ENCODE measurements around the gene FCRL5. TPM values are rescaled to one million over a fixed set of nuclear protein-coding genes. Genes with fewer than 3 reads are reported as not detected.

The FCRL5 gene
- total and polyA plus RNA-seq, 10 of the 15 experiments (the other 5 are each of a cell fraction or from before 2014, with no cell fraction given): 1.1 to 136 (median 7.0) TPM

DNA sequence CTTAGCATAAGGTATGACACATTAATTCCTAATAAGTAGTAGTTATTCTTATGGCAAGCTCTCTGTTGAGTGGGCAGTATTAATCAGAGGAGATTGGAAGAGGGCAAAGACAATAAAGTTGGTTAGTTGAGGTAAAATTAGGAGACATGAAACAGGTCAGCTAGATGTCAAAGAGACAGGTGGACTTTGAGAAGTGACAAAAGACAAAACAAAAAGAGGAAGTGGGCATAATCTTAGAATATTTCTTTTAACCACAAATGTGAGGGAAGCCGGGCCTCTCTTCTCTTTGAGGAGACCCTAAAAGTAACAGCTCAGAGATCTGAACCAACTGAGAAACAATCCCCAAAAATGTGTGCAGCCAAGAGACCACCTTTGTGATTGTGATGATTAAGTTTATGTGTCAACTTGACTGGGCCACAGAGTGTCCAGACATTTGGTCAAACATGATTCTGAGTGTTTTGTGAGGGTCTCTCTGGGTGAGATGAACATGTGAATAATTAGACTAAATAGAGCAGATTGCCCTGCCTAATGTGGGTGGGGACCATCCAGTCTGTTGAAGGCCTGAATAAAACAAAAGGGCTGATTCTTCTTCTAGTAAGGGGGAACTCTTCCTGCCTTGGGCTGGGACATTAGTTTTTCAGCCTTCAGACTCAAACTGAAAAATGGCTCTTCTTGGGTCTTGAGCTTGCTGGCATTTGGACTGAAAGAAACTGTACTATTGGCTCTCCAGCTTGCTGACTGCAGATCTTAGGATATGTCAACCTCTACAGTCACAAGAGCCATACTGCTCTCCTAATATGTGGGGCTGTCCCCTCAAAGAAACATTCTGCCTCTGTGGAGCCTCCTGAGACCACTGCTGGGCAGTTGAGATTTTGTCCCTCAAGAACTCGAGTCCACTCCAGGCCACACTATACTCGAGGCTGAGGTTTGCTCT lies 40.0 kb downstream of the FCRL5 start (continued):
- TF ChIP-seq, protein P1, sequence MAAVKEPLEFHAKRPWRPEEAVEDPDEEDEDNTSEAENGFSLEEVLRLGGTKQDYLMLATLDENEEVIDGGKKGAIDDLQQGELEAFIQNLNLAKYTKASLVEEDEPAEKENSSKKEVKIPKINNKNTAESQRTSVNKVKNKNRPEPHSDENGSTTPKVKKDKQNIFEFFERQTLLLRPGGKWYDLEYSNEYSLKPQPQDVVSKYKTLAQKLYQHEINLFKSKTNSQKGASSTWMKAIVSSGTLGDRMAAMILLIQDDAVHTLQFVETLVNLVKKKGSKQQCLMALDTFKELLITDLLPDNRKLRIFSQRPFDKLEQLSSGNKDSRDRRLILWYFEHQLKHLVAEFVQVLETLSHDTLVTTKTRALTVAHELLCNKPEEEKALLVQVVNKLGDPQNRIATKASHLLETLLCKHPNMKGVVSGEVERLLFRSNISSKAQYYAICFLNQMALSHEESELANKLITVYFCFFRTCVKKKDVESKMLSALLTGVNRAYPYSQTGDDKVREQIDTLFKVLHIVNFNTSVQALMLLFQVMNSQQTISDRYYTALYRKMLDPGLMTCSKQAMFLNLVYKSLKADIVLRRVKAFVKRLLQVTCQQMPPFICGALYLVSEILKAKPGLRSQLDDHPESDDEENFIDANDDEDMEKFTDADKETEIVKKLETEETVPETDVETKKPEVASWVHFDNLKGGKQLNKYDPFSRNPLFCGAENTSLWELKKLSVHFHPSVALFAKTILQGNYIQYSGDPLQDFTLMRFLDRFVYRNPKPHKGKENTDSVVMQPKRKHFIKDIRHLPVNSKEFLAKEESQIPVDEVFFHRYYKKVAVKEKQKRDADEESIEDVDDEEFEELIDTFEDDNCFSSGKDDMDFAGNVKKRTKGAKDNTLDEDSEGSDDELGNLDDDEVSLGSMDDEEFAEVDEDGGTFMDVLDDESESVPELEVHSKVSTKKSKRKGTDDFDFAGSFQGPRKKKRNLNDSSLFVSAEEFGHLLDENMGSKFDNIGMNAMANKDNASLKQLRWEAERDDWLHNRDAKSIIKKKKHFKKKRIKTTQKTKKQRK (IDR thresholded peaks at IDR 0.05; ENCODE audit: low read depth, low read length): no peak
- TF ChIP-seq TBL1XR1 (IDR thresholded peaks at IDR 0.05; ENCODE audit: low read depth, low read length) (no peak), CEBPB (IDR thresholded peaks at IDR 0.05; ENCODE audit: borderline replicate concordance in 1 of 2, low read depth in 2 of 2, low read length in 2 of 2) (no peak), MEF2B (IDR thresholded peaks at IDR 0.05; ENCODE audit: partially characterized antibody, poor library complexity, severe bottlenecking) (peak; percentile 81)
- TF ChIP-seq, protein P2, sequence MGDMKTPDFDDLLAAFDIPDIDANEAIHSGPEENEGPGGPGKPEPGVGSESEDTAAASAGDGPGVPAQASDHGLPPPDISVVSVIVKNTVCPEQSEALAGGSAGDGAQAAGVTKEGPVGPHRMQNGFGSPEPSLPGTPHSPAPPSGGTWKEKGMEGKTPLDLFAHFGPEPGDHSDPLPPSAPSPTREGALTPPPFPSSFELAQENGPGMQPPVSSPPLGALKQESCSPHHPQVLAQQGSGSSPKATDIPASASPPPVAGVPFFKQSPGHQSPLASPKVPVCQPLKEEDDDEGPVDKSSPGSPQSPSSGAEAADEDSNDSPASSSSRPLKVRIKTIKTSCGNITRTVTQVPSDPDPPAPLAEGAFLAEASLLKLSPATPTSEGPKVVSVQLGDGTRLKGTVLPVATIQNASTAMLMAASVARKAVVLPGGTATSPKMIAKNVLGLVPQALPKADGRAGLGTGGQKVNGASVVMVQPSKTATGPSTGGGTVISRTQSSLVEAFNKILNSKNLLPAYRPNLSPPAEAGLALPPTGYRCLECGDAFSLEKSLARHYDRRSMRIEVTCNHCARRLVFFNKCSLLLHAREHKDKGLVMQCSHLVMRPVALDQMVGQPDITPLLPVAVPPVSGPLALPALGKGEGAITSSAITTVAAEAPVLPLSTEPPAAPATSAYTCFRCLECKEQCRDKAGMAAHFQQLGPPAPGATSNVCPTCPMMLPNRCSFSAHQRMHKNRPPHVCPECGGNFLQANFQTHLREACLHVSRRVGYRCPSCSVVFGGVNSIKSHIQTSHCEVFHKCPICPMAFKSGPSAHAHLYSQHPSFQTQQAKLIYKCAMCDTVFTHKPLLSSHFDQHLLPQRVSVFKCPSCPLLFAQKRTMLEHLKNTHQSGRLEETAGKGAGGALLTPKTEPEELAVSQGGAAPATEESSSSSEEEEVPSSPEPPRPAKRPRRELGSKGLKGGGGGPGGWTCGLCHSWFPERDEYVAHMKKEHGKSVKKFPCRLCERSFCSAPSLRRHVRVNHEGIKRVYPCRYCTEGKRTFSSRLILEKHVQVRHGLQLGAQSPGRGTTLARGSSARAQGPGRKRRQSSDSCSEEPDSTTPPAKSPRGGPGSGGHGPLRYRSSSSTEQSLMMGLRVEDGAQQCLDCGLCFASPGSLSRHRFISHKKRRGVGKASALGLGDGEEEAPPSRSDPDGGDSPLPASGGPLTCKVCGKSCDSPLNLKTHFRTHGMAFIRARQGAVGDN (IDR thresholded peaks at IDR 0.05): 0 out of 2 replicates have a peak, but pooled peaks have one; percentile 6
- TF ChIP-seq, protein P3, sequence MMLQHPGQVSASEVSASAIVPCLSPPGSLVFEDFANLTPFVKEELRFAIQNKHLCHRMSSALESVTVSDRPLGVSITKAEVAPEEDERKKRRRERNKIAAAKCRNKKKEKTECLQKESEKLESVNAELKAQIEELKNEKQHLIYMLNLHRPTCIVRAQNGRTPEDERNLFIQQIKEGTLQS (IDR thresholded peaks at IDR 0.05; ENCODE audit: borderline replicate concordance, extremely low read depth, low read depth, low read length): no peak
- TF ChIP-seq, protein P4, sequence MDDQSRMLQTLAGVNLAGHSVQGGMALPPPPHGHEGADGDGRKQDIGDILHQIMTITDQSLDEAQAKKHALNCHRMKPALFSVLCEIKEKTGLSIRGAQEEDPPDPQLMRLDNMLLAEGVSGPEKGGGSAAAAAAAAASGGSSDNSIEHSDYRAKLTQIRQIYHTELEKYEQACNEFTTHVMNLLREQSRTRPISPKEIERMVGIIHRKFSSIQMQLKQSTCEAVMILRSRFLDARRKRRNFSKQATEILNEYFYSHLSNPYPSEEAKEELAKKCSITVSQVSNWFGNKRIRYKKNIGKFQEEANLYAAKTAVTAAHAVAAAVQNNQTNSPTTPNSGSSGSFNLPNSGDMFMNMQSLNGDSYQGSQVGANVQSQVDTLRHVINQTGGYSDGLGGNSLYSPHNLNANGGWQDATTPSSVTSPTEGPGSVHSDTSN (IDR thresholded peaks at IDR 0.05; ENCODE audit: insufficient replicate concordance, low read depth, low read length): peak; percentile 62

Measured in GM12878 (cell line).